ENCODE data around the gene CAMSAP1.

GRCh38 chr9:135760465-135760864, 146.9 kb downstream of the CAMSAP1 start:
- TF ChIP-seq POLR2A (IDR thresholded peaks at IDR 0.05) = no peak
- TF ChIP-seq, protein P1, sequence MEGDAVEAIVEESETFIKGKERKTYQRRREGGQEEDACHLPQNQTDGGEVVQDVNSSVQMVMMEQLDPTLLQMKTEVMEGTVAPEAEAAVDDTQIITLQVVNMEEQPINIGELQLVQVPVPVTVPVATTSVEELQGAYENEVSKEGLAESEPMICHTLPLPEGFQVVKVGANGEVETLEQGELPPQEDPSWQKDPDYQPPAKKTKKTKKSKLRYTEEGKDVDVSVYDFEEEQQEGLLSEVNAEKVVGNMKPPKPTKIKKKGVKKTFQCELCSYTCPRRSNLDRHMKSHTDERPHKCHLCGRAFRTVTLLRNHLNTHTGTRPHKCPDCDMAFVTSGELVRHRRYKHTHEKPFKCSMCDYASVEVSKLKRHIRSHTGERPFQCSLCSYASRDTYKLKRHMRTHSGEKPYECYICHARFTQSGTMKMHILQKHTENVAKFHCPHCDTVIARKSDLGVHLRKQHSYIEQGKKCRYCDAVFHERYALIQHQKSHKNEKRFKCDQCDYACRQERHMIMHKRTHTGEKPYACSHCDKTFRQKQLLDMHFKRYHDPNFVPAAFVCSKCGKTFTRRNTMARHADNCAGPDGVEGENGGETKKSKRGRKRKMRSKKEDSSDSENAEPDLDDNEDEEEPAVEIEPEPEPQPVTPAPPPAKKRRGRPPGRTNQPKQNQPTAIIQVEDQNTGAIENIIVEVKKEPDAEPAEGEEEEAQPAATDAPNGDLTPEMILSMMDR (IDR thresholded peaks at IDR 0.05) = no peak
